NCI-H2196 (cell line): ENCODE measurements around the gene CDH2.

Experiments used
- DNase-seq: peaks from one replicate; lab custom pipeline; 2025; ENCODE audit not compliant: unreplicated experiment; lab: John Stamatoyannopoulos, UW

CDH2 gene

GRCh38 chr18:28045880-28046279, 131.1 kb downstream of the CDH2 start:
- DNase-seq = no peak

- peak; percentile 82 for DNase-seq
Measured at GRCh38 chr18:28045176-28045810, 131.6 kb downstream of the CDH2 start.

- peak; percentile 20 for DNase-seq
Measured at GRCh38 chr18:28044036-28044435, 132.9 kb downstream of the CDH2 start.

DNA sequence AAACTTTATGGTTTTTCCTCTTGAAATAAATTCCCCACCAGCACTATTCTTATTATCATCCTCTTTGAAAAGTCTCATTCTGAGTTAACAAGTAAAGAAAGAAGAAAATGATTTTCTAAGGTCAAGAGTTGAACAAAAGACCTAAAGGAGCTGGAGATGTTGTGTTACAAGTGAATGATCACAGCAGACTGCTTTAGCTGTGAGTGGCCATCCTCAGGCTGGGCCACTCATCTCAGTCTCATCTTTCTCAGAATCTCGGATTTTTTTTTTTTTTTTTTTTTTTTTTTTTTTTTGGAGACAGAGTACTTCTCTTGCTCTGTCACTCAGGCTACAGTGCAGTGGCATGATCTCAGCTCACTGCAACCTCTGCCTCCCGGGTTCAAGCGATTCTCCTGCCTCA, 133.3 kb downstream of the CDH2 start:
- DNase-seq = no peak

GRCh38 chr18:28041366-28041765, 135.6 kb downstream of the CDH2 start:
- no peak for DNase-seq

GRCh38 chr18:28040716-28041115, 136.2 kb downstream of the CDH2 start:
- no peak for DNase-seq

DNA sequence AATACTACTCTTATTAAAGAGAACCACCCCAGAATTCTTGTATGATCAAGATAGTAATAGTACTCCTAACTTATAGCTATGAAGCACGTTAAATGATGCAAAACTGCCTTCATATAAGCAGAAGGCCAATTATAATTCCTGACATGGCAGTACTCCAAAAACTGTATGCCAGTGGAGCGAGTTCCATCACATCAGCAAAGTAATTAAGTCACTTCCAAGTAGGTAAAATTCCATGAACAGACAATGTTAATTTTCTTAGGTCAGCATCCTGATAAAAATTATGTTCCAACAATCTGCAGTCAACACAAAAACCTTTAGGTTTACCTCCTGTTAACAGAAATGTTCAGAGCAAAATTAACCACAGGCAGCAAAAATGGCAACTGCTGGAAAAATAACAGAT, 136.7 kb downstream of the CDH2 start:
- no peak for DNase-seq

GRCh38 chr18:28039691-28040090, 137.2 kb downstream of the CDH2 start:
- no peak for DNase-seq

DNA sequence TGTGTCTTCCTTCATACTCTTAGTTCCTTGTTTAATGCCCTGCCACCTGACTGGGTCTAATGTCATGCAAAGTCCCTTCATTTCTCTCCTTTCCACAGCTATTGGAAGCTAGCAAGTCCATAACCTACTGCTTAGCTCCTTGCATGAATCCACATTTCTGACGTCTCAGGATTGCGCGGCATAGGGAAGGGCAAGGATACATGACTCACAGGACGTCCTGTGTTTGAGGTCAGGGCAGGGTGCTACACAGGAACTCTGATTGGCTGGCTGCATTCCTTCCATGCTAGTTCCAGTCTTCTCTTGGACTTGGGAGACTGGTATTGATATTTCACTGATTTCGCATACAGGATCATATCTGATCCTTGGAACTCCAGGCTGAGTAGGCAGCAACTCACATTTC, 137.9 kb downstream of the CDH2 start:
- DNase-seq = no peak

DNA sequence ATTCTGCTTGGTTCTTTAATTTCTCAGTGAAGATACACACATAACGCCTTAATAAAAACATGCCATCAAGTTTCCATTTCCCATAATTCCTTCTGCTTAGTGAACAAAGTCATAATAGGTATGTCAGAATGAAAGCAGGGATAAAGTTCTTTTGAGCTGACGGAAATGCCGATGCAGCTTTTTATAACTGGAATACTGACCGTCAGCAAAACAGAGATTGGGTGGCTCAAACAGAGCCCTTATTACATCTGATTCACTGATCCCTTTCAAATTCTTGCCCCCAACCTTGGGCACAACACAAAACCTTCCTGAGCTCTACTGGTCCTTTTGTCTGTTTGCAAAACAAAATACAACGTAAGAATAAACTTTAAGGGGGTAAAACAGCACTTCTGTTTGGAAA, 140.4 kb downstream of the CDH2 start:
- no peak for DNase-seq

- DNase-seq = no peak
Measured at GRCh38 chr18:28034567-28034966, 142.4 kb downstream of the CDH2 start.

DNA sequence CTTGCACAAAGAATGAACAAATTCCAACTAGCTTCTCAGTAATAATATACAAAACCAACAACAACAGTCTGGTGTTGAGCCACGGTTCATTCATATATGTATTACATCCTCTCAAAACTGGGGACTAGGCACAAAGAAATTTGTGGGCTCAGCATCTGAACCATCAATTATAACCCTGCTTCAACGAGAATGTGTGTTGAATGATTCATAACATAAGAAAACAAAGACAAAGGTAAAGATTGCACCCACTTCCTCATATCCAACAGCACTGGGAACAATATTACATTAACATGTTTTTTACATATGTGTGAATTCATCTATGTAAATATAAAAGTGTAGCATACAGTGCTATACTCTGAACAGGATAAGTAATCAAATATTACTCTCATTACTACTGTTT, 144.8 kb downstream of the CDH2 start:
- DNase-seq = no peak

DNA sequence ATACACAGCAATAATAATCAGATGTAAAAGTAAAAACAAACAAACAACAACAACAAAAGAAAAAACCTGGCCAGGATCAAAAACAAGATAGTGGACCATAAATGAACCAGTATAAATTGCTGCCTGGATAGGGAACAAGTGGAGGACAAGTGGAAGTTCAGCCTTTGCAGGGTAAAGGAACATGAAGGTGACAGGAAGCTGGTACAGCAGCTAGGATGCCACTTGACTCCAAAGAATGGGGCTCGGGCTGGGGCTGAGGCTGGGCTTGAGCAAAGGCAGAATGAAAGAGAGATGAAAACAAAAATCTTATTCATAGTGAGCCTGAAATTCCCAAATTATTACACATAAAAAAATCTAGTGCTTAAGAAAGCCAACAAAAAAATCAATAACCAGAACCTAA, 146.5 kb downstream of the CDH2 start:
- DNase-seq = no peak

GRCh38 chr18:28027755-28028154, 149.2 kb downstream of the CDH2 start:
- DNase-seq = no peak

- DNase-seq = no peak
Measured at GRCh38 chr18:28019425-28020108, 157.4 kb downstream of the CDH2 start.

DNA sequence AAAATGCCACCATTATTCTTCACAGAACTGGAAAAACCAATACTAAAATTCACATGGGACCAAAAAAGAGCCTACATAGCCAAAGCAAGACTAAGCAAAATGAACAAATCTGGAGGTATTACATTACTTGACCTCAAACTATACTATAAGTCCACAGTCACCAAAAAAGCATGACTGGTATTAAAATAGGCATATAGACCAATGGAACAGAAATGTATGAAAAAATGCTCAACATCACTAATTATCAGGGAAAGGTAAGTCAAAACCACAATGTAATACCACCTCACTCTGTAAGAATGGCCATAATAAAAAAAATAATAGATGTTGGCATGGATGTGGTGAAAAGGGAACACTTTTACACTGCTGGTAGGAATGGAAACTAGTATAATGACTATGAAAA, 158.6 kb downstream of the CDH2 start:
- no peak for DNase-seq

- peak; percentile 17 for DNase-seq
Measured at GRCh38 chr18:28015671-28016070, 161.3 kb downstream of the CDH2 start.

DNA sequence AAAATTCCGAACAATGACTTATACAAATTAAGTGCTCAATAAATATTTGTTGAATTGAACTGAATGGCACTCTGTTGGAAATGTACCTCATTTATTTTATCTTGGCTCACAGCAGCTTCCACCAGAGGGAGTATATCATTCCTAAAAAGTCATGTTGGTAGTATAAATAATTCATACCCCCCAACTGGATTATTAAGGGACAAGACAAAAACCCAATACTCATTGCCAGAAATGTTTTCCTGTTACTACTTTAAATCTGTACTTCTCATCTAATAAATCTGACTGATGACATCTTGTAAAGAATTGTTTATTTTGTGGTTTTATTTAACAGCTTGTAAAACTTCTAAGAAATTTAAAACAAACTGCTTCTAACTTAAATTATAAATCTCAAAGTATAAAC, 163.9 kb downstream of the CDH2 start:
- peak; percentile 26 for DNase-seq

DNA sequence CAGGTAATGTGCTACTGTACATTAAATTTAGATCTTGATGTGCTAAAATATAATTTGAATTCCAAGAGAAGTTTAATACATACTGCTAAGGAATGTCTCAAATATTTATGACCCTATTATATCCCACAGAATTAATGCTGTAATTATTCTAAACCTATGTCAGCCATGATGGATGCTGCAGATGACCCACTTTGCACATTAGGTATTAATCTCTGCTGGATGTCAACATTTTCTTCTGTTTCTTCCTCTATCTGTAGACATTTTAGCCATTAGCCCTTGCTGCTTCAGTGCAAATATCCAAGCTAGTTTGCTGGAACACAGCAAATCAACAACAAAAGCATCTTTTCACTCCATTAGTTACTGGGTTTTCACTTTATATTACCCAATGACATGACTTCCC, 164.6 kb downstream of the CDH2 start:
- no peak for DNase-seq

DNA sequence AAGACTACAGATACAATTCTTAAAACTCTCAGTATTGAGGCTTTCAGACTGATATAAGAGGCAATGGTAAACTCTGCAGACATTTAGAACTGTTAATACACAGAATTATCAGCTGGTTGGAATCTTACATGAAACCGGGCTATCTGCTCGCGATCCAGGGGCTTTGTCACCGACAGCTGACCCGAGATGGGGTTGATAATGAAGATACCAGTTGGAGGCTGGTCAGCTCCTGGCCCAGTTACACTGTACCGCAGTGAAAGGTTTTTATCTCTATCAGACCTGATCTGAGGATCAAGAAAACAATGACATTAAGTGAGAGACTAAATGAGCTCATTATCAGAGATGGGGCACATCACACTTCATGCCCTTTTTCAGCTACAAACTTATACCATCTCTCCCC, 167.3 kb downstream of the CDH2 start:
- no peak for DNase-seq

DNA sequence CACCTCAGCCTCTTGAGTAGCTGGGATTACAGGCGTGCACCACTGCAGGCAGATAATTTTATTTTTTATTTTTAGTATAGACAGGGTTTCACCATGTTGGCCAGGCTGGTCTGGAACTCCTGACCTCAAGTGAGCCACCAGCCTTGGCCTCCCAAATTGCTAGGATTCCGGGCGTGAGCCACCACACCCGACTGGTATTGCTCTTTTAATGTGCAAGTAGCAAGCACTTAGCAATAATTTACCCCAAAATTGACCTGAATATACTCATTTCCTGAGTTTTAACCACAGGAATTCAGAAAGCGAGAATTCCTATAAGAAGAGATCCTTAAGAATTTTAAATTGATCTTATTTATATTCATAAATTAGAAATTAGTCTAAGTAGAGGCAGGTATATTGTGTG, 169.1 kb downstream of the CDH2 start:
- DNase-seq = no peak

- no peak for DNase-seq
Measured at GRCh38 chr18:28005164-28005563, 171.8 kb downstream of the CDH2 start.

DNA sequence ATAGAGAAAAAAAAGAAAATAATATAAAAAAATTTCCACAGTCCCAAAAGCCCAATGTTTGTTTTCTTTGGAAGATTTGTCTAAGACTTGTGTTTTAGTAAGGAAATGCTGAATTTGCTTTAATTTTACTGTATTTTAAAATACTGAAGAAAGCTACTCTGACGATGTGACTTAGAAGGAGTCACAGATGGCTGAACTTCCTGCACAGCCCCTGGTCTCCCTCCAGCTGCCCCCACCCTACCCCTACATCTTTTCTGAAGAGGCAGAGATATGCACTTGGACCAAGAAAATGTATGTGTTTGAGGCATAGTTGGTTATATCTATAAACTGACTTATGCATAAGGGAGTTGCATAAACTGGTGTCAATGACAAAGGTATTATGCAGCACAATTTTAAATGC, 172.3 kb downstream of the CDH2 start:
- no peak for DNase-seq
